GM12892 (cell line): ENCODE data around the gene BDNF.
A peak's percentile ranks its signal among the peaks of the same experiment; 100 is the strongest.

Source experiments
- DNase-seq: peaks from one replicate; pipeline ENCODE4 v3.0.0; 2011; ENCODE audit not compliant: insufficient read length
- FAIRE-seq: peaks from 2 replicates; lab custom pipeline; 2011; peaks lifted over from hg19 to GRCh38; lab: Jason Lieb, UNC
- POLR2A ChIP-seq: IDR thresholded peaks from 2 replicates; pipeline ENCODE4 v1.6.1; 2011; ENCODE audit warnings: low read depth, low read length, control low read depth
- POLR2AphosphoS5 ChIP-seq: IDR thresholded peaks from 2 replicates; pipeline ENCODE4 v1.6.1; 2011; ENCODE audit warnings: low read depth, low read length, control low read depth
- TAF1 ChIP-seq: IDR thresholded peaks from 2 replicates; pipeline ENCODE4 v1.6.1; 2011; ENCODE audit warnings: low read depth, mild to moderate bottlenecking, control low read depth, low read length, borderline replicate concordance

Gene BDNF

DNA sequence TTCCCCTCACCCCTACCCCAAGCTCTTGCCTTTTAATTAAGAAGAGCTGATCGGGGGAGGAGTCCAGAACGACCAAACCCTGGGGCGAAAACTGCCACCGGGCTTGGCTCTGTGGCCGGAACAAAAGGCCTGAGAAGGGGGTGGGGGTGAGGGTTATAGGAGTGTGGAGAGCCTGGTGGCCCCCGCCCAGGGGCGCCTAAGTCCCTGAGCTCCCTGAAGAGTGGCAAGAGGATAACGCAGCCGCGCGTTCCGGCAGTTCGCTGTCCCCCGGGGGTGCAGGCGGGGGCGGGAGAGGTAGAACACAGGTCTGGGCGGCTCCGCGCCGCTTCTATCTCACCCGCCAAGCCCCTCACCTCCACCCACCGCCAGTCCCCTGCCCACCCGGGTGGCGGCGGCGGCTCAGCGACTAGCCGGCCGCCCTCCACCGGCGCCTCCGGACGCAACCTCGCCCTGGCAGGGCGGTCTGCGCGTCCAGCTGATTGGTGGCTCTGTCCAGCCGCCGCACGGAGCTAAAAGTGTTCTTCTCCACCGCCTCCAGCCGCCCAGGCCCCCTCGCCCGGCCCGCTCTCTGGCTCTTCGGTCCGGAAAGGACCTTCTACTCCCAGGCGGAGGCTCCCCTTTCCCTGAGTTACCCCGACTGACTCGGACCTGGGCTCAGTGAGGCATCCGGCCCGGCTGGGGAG lies 18.7 kb upstream of the BDNF start:
- DNase-seq (no peak), FAIRE-seq (no peak)
- TF ChIP-seq POLR2AphosphoS5 (no peak), TAF1 (no peak), POLR2A (no peak)

DNA sequence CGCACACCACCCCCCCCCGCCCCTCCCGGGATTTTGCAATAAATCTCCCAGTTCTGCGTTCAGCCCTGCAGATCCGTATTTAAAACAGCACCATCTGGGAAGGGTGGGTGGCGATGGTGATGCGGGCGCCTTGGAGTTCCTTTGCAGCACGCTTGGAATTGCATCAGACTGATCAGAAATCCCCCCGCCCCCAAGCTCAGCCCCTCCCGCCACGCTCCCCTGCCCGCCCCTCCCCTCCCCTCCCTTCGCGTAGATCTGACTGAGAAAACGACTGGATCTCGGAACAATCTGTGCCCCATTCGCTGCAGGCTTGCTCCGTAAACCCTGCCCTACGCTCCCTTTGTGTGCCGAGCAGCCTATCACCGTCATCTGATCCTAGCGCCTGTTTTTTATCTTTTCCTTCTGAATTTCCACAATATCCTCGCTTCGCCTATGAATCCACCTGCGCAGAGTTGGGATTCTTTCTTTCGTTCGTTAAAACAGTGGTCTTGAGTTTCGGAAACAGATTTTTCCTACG lies 18.1 kb upstream of the BDNF start:
- FAIRE-seq = no peak
- no peak for TF ChIP-seq TAF1

DNA sequence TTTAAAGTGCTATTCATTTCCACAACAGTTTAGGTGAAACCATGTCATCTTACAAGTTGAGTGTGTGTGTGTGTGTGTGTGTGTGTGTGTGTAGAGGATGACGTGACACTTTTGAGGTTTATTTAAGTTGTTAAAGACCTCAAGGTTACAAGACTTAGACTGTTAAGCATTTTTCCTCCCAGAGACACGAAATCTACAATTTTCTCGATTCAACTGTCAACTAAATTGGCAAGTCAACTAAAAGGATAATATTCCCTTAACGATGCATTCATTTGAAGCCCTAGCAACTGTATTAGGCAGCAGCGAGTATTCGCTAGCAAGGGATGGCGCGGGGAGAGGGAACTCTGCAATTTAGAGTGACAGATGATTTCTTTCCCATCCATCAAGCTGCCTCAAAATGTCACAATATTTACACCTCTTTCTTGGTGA lies 17.6 kb upstream of the BDNF start:
- DNase-seq (no peak), FAIRE-seq (no peak)
- TF ChIP-seq POLR2A (no peak), TAF1 (no peak), POLR2AphosphoS5 (no peak)

More for the DNA sequence above, 18.1 kb upstream of the BDNF start:
- DNase-seq = no peak

DNA sequence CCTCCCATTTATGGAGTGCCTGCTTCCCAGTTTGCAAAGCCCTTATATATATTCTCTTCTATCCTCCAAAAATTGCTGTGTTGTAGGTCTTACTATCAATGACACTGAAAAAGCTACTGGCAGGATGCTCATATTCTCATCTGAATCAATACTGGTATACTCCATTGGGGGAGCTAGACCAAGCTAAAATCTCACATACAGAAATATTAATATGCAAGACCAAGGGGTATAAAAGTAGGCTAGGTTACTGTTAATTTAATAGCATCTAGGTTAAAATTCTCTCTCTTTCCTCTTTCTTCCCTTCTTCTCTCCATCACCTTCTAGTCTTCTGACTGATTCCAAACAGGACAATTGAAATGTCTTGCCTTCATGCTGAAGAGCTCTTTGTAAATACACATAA lies 17.1 kb upstream of the BDNF start:
- DNase-seq = no peak
- no peak for FAIRE-seq
- TF ChIP-seq TAF1 (no peak), POLR2AphosphoS5 (no peak), POLR2A (no peak)

DNA sequence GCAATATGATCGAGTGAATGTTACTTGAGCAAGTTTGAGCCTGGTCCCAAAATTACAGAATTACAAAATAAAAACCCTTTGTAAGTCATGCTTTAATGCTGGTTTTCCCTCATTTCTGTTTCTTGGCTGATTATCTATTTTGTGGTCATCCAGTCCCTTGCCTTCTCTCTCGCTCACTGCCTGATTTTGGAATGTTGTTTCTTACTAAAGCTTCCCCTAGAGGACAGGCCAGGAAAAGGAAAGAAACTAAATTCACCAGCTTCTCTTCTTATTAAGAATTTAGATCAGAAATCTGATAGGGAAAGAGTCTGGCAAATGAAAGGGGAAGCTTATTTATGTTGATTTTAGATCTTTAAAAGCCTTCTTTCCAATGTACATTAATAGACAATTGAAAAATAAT lies 16.6 kb upstream of the BDNF start:
- DNase-seq (no peak), FAIRE-seq (no peak)
- no peak for TF ChIP-seq POLR2AphosphoS5
- TF ChIP-seq POLR2A = no peak
- no peak for TF ChIP-seq TAF1

DNA sequence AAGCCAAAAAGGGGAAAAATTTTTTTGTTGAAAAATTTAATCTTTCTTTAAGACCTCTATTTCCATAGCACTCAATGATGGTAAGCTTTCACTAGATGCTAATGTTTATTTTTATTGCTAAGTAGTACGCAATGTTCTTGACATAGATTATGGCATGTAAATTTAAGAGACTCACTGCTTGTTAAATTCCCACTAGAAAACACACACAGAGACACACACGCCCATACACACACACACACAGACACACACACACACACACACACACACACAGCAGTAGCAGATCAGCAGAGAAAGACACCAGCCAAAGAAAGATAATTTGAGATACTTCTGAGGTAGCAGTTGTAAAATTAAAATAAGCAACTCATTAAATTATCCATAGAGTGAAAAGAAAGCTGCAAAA lies 16.0 kb upstream of the BDNF start:
- no peak for TF ChIP-seq POLR2A
- TF ChIP-seq TAF1 = no peak
- TF ChIP-seq POLR2AphosphoS5 = no peak
- no peak for DNase-seq
- FAIRE-seq = no peak

DNA sequence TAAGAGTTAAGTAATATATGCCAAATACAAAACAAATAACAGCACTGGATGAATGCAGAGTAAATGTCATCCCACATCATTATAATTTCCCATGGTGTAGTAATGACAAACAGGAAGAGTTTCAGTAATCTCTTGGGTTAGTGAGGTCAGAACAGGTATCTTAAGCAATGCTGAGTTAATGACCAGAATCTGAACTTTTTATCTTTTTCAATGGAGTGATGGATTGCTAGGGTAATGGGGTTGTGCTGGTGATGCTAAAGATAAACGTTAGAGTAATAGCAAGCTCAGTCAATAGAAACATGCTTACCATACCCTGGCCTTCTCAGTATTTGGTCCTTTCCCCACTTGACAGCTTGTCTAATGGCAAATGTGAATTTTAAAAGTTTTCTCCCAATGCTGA lies 11.5 kb upstream of the BDNF start:
- TF ChIP-seq TAF1 (no peak), POLR2AphosphoS5 (no peak), POLR2A (no peak)
- DNase-seq (no peak), FAIRE-seq (no peak)

DNA sequence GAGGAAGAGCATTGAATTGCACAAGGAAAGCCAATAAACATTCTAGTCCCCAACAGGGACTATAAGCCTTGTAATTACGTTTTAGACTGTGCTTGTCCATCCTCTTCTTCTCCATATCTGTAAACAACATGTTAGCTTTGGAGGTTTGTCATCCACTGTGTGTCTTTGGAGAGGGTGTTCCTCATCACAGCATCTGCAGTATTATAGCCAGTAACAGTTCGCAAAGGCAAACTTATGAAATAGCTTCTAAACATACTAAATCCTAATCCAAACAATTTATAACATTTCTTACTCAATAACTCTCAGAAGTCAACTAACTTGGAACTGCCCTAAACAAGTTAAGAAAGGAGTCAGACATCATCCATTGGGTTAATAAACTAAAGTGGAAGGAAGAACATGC lies 10.3 kb upstream of the BDNF start:
- TF ChIP-seq POLR2A = no peak
- no peak for TF ChIP-seq POLR2AphosphoS5
- no peak for TF ChIP-seq TAF1
- DNase-seq (no peak), FAIRE-seq (no peak)

DNA sequence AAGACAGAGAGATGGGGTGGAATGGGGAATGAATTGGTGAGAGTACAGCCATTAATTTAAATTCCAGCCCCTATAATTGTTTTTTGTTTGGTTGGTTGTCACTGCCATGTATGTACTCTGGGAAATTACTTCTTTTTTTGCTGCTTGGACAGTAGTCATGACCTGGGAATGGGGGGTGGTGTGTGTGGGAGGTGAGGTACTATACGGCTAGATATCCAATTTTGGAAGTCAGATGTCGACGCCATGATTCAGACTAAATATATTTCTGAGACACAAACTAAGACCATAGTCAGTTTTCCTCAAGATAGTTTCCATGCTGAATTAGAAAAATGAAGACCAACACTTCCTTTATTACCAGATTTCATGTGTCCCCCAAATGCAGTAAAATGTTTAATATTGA lies 7.4 kb upstream of the BDNF start:
- TF ChIP-seq POLR2A = no peak
- TF ChIP-seq TAF1 = no peak
- no peak for TF ChIP-seq POLR2AphosphoS5
- no peak for DNase-seq
- no peak for FAIRE-seq

DNA sequence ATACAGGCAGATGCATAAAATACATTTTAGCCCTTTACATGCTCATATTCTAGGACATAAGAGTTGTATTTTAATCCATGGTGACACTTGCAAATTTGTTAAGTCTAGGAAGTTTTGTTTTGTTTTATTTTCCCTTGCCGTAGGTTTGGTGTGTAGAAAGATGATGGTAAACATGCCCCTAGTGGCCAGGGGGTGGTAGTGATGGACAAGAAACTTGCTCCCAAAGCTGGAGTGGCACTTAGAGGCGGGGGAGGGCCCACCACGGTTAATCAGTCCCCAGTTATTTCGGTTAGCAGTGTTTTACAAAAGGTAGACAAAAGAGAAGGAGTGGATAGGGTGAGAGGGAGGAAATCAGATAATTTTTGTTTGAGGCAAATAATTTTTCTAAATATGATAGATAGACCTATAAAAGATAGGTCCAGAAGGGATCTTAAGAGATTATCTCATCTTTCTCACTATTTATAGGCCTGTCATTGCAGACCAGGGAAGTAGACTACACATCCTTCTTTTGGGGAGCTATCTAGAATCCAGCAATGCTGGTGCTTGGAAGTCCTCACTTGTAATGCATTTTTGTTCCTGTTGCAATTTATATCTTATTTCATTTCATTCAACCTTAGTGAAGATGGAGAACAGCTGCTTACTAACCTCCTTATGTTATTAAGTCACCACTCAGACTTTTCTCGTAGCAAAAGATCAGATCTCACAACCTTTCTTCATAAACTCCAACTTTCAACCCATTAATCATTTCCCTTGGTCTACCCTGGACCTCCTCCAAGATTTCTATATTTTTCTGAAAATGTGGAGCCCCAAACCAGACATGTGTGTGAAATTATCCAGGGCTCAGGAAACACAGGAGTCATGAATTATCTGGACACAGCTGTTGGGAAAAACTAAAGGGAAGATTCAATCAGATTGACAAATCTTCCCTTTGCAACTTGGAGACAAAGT lies 5.9 kb upstream of the BDNF start:
- FAIRE-seq = peak; percentile 90
- no peak for DNase-seq
- no peak for TF ChIP-seq POLR2AphosphoS5
- TF ChIP-seq POLR2A = no peak
- no peak for TF ChIP-seq TAF1

DNA sequence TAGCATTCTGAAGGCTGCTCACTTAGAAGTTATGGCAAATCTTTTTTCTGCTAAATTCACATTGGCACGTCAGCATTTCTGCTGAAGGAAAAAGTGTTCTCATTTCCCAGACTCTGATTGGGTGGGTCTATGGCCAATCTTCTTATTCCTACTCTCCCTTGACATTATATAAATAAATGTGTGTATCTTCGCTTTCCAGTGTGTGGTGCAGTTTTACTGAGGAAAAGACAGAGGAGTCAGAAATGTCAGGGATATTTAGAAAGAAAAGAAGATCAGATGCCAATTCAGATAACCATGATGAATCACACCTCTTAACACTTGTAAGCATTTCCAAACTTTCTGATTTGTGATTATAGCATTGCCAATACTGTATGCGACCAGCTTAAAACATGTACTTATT lies 3.2 kb upstream of the BDNF start:
- DNase-seq = no peak
- no peak for FAIRE-seq
- TF ChIP-seq POLR2AphosphoS5 (no peak), TAF1 (no peak), POLR2A (no peak)
